WTC11 (cell line): ENCODE results near the gene TCF3. TPM values are rescaled to one million over a fixed set of nuclear protein-coding genes. Genes with fewer than 3 reads are reported as not detected.

ENCODE experiments used
- CBFB ChIP-seq: sonication (generic); formaldehyde crosslinking; IDR thresholded peaks from 2 replicates; pipeline ENCODE4 v1.8.1; 2022; ENCODE audit warnings: mild to moderate bottlenecking, low read depth, missing genetic modification reagents
- ELF4 ChIP-seq: sonication (generic); formaldehyde crosslinking; IDR thresholded peaks from 2 replicates; pipeline ENCODE4 v1.8.1; 2022; ENCODE audit warnings: low read depth, mild to moderate bottlenecking, moderate library complexity, missing genetic modification reagents
- ETV6 ChIP-seq: sonication (generic); formaldehyde crosslinking; IDR thresholded peaks from 2 replicates; pipeline ENCODE4 v1.8.1; 2022; ENCODE audit warnings: mild to moderate bottlenecking, missing genetic modification reagents
- GRHL2 ChIP-seq: fragments of 250-450 bp; sonication (Bioruptor Pico); IDR thresholded peaks from 2 replicates; pipeline ENCODE4 v1.8.0; 2022; ENCODE audit warnings: mild to moderate bottlenecking, moderate library complexity; ENCODE audit not compliant: insufficient replicate concordance, severe bottlenecking
- JAZF1 ChIP-seq: fragments of 250-450 bp; sonication (Bioruptor Pico); IDR thresholded peaks from 2 replicates; pipeline ENCODE4 v1.9.0; 2021; ENCODE audit warnings: moderate library complexity, mild to moderate bottlenecking, inconsistent platforms
- NFE2L1 ChIP-seq: sonication (generic); formaldehyde crosslinking; IDR thresholded peaks from 2 replicates; pipeline ENCODE4 v1.8.1; 2023; ENCODE audit warnings: missing genetic modification reagents
- NFYB ChIP-seq: sonication (generic); formaldehyde crosslinking; conservative IDR thresholded peaks from 2 replicates; pipeline ENCODE4 v1.8.0; 2022; ENCODE audit warnings: low read depth, missing genetic modification reagents
- NR1H2 ChIP-seq: sonication (generic); formaldehyde crosslinking; IDR thresholded peaks from 2 replicates; pipeline ENCODE4 v1.9.0; 2021; ENCODE audit warnings: mild to moderate bottlenecking, moderate library complexity, missing genetic modification reagents
- PRRX2 ChIP-seq: fragments of 250-450 bp; sonication (Bioruptor Pico); IDR thresholded peaks from 2 replicates; pipeline ENCODE4 v1.8.0; 2021; ENCODE audit warnings: mild to moderate bottlenecking
- ZNF423 ChIP-seq: fragments of 250-450 bp; sonication (Bioruptor Pico); IDR thresholded peaks from 2 replicates; pipeline ENCODE4 v2.1.2; 2022; ENCODE audit warnings: mild to moderate bottlenecking, moderate library complexity
- total RNA-seq: library from RNA; stranded (reverse); gene quantifications from 3 replicates; pipeline ENCODE4 v1.2.3, GENCODE V29; 2021
- TF ChIP-seq, protein P1 (sequence below): fragments of 250-450 bp; sonication (Bioruptor Pico); IDR thresholded peaks from 2 replicates; pipeline ENCODE4 v1.9.0; 2021; ENCODE audit warnings: mild to moderate bottlenecking, borderline replicate concordance
- TF ChIP-seq, protein P2 (sequence below): fragments of 200-600 bp; IDR thresholded peaks from 2 replicates; pipeline ENCODE4 v1.8.0; 2022; ENCODE audit warnings: antibody characterized with exemption
- TF ChIP-seq, protein P3 (sequence below): sonication (generic); formaldehyde crosslinking; IDR thresholded peaks from 2 replicates; pipeline ENCODE4 v1.8.0; 2023; ENCODE audit warnings: mild to moderate bottlenecking, missing genetic modification reagents
- TF ChIP-seq, protein P4 (sequence below): sonication (generic); formaldehyde crosslinking; IDR thresholded peaks from 2 replicates; pipeline ENCODE4 v1.8.1; 2022; ENCODE audit warnings: low read depth, mild to moderate bottlenecking, moderate library complexity, missing genetic modification reagents, borderline replicate concordance
- TF ChIP-seq, protein P5 (sequence below): sonication (generic); formaldehyde crosslinking; IDR thresholded peaks from 2 replicates; pipeline ENCODE4 v1.8.0; 2023; ENCODE audit warnings: missing genetic modification reagents, mild to moderate bottlenecking, borderline replicate concordance
- TF ChIP-seq, protein P6 (sequence below): sonication (generic); formaldehyde crosslinking; IDR thresholded peaks from 2 replicates; pipeline ENCODE4 v1.8.1; 2023; ENCODE audit warnings: mild to moderate bottlenecking, moderate library complexity, missing genetic modification reagents
- TF ChIP-seq, protein P7 (sequence below): sonication (generic); formaldehyde crosslinking; conservative IDR thresholded peaks from 2 replicates; pipeline ENCODE4 v1.8.1; 2022; ENCODE audit warnings: mild to moderate bottlenecking, missing genetic modification reagents

The TCF3 gene
- total RNA-seq, 1 experiment from 2014 or later = 324 TPM

DNA sequence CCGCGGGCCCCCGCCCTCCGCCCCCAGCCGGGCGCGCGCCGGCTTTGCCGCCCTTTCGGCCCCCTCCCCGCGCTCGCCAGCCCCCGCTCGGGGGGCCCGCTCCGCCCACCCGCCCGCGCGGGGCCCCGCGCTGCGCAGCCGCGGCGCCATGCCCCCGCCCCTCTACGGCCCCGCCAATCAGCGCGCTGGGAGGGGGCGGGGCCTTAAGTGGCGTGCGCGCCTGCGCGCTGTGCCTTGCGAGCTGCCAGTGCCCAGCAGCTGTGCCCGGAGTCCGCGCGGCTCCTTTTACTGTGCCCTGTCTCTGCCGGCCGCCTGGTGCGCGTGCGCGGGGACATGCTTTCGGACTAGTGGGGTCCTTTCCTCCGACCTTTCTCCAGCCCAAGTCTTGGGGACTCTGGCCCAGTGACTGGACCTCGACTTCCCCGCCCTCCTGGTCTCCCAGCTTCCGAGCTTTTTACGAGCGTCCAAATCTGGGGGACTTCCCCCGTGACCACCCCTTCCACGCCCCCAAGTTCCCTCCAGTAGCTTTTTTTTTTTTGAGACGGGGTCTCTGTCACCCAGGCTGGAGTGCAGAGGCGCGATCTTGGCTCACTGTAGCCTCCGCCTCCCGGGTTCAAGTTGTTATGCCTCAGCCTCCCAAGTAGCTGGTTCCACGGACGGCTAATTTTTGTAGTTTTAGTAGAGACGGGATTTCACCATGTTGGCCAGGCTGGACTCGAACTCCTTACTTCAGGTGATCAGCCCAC is 59.5 kb downstream of the TCF3 start, which contains the start of gene MBD3 (continued):
- TF ChIP-seq, protein P1, sequence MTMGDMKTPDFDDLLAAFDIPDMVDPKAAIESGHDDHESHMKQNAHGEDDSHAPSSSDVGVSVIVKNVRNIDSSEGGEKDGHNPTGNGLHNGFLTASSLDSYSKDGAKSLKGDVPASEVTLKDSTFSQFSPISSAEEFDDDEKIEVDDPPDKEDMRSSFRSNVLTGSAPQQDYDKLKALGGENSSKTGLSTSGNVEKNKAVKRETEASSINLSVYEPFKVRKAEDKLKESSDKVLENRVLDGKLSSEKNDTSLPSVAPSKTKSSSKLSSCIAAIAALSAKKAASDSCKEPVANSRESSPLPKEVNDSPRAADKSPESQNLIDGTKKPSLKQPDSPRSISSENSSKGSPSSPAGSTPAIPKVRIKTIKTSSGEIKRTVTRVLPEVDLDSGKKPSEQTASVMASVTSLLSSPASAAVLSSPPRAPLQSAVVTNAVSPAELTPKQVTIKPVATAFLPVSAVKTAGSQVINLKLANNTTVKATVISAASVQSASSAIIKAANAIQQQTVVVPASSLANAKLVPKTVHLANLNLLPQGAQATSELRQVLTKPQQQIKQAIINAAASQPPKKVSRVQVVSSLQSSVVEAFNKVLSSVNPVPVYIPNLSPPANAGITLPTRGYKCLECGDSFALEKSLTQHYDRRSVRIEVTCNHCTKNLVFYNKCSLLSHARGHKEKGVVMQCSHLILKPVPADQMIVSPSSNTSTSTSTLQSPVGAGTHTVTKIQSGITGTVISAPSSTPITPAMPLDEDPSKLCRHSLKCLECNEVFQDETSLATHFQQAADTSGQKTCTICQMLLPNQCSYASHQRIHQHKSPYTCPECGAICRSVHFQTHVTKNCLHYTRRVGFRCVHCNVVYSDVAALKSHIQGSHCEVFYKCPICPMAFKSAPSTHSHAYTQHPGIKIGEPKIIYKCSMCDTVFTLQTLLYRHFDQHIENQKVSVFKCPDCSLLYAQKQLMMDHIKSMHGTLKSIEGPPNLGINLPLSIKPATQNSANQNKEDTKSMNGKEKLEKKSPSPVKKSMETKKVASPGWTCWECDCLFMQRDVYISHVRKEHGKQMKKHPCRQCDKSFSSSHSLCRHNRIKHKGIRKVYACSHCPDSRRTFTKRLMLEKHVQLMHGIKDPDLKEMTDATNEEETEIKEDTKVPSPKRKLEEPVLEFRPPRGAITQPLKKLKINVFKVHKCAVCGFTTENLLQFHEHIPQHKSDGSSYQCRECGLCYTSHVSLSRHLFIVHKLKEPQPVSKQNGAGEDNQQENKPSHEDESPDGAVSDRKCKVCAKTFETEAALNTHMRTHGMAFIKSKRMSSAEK (CRISPR knock-in tag) = no peak
- TF ChIP-seq, protein P2, sequence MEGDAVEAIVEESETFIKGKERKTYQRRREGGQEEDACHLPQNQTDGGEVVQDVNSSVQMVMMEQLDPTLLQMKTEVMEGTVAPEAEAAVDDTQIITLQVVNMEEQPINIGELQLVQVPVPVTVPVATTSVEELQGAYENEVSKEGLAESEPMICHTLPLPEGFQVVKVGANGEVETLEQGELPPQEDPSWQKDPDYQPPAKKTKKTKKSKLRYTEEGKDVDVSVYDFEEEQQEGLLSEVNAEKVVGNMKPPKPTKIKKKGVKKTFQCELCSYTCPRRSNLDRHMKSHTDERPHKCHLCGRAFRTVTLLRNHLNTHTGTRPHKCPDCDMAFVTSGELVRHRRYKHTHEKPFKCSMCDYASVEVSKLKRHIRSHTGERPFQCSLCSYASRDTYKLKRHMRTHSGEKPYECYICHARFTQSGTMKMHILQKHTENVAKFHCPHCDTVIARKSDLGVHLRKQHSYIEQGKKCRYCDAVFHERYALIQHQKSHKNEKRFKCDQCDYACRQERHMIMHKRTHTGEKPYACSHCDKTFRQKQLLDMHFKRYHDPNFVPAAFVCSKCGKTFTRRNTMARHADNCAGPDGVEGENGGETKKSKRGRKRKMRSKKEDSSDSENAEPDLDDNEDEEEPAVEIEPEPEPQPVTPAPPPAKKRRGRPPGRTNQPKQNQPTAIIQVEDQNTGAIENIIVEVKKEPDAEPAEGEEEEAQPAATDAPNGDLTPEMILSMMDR = no peak
- TF ChIP-seq, protein P3, sequence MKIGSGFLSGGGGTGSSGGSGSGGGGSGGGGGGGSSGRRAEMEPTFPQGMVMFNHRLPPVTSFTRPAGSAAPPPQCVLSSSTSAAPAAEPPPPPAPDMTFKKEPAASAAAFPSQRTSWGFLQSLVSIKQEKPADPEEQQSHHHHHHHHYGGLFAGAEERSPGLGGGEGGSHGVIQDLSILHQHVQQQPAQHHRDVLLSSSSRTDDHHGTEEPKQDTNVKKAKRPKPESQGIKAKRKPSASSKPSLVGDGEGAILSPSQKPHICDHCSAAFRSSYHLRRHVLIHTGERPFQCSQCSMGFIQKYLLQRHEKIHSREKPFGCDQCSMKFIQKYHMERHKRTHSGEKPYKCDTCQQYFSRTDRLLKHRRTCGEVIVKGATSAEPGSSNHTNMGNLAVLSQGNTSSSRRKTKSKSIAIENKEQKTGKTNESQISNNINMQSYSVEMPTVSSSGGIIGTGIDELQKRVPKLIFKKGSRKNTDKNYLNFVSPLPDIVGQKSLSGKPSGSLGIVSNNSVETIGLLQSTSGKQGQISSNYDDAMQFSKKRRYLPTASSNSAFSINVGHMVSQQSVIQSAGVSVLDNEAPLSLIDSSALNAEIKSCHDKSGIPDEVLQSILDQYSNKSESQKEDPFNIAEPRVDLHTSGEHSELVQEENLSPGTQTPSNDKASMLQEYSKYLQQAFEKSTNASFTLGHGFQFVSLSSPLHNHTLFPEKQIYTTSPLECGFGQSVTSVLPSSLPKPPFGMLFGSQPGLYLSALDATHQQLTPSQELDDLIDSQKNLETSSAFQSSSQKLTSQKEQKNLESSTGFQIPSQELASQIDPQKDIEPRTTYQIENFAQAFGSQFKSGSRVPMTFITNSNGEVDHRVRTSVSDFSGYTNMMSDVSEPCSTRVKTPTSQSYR (CRISPR knock-in tag) = no peak
- no peak for TF ChIP-seq CBFB (CRISPR knock-in tag)
- TF ChIP-seq, protein P4, sequence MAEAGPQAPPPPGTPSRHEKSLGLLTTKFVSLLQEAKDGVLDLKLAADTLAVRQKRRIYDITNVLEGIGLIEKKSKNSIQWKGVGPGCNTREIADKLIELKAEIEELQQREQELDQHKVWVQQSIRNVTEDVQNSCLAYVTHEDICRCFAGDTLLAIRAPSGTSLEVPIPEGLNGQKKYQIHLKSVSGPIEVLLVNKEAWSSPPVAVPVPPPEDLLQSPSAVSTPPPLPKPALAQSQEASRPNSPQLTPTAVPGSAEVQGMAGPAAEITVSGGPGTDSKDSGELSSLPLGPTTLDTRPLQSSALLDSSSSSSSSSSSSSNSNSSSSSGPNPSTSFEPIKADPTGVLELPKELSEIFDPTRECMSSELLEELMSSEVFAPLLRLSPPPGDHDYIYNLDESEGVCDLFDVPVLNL (CRISPR knock-in tag) = no peak
- TF ChIP-seq PRRX2 = no peak
- TF ChIP-seq GRHL2 (CRISPR knock-in tag) = no peak
- TF ChIP-seq ETV6 (CRISPR knock-in tag) = no peak
- TF ChIP-seq, protein P5, sequence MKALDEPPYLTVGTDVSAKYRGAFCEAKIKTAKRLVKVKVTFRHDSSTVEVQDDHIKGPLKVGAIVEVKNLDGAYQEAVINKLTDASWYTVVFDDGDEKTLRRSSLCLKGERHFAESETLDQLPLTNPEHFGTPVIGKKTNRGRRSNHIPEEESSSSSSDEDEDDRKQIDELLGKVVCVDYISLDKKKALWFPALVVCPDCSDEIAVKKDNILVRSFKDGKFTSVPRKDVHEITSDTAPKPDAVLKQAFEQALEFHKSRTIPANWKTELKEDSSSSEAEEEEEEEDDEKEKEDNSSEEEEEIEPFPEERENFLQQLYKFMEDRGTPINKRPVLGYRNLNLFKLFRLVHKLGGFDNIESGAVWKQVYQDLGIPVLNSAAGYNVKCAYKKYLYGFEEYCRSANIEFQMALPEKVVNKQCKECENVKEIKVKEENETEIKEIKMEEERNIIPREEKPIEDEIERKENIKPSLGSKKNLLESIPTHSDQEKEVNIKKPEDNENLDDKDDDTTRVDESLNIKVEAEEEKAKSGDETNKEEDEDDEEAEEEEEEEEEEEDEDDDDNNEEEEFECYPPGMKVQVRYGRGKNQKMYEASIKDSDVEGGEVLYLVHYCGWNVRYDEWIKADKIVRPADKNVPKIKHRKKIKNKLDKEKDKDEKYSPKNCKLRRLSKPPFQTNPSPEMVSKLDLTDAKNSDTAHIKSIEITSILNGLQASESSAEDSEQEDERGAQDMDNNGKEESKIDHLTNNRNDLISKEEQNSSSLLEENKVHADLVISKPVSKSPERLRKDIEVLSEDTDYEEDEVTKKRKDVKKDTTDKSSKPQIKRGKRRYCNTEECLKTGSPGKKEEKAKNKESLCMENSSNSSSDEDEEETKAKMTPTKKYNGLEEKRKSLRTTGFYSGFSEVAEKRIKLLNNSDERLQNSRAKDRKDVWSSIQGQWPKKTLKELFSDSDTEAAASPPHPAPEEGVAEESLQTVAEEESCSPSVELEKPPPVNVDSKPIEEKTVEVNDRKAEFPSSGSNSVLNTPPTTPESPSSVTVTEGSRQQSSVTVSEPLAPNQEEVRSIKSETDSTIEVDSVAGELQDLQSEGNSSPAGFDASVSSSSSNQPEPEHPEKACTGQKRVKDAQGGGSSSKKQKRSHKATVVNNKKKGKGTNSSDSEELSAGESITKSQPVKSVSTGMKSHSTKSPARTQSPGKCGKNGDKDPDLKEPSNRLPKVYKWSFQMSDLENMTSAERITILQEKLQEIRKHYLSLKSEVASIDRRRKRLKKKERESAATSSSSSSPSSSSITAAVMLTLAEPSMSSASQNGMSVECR (CRISPR knock-in tag) = no peak; the same call in 1 of the 2 replicates
- TF ChIP-seq JAZF1 = no peak
- TF ChIP-seq, protein P6, sequence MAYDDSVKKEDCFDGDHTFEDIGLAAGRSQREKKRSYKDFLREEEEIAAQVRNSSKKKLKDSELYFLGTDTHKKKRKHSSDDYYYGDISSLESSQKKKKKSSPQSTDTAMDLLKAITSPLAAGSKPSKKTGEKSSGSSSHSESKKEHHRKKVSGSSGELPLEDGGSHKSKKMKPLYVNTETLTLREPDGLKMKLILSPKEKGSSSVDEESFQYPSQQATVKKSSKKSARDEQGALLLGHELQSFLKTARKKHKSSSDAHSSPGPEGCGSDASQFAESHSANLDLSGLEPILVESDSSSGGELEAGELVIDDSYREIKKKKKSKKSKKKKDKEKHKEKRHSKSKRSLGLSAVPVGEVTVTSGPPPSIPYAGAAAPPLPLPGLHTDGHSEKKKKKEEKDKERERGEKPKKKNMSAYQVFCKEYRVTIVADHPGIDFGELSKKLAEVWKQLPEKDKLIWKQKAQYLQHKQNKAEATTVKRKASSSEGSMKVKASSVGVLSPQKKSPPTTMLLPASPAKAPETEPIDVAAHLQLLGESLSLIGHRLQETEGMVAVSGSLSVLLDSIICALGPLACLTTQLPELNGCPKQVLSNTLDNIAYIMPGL (CRISPR knock-in tag) = no peak
- TF ChIP-seq ELF4 (CRISPR knock-in tag) = no peak
- TF ChIP-seq NFYB (CRISPR knock-in tag) = peak; percentile 65
- TF ChIP-seq NFE2L1 = no peak
- TF ChIP-seq, protein P7, sequence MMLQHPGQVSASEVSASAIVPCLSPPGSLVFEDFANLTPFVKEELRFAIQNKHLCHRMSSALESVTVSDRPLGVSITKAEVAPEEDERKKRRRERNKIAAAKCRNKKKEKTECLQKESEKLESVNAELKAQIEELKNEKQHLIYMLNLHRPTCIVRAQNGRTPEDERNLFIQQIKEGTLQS = no peak
- TF ChIP-seq NR1H2 (CRISPR knock-in tag) = no peak
- TF ChIP-seq ZNF423 (CRISPR knock-in tag) = no peak
